GM21717 (cell line): ENCODE measurements around the gene KIF2C.
"Not testable (repeated sequence)": the region's sequence is repeated elsewhere in the genome, so short reads cannot be mapped to it uniquely, and the experiment has no call there.

Experiments used
- ATAC-seq: cut with Tn5 transposase; IDR thresholded peaks from one replicate; pipeline ENCODE4 v1.9.1; 2021; ENCODE audit warnings: mild to moderate bottlenecking, moderate library complexity; ENCODE audit not compliant: unreplicated experiment

Gene KIF2C

GRCh38 chr1:44810101-44810761, 70.6 kb downstream of the KIF2C start:
- ATAC-seq: no peak

- ATAC-seq: not testable (repeated sequence)
Observed at GRCh38 chr1:44810762-44811105, 71.1 kb downstream of the KIF2C start.

- no peak for ATAC-seq
Observed at GRCh38 chr1:44811234-44811633, 71.6 kb downstream of the KIF2C start.

GRCh38 chr1:44812822-44813543, 73.3 kb downstream of the KIF2C start:
- ATAC-seq: no peak

DNA sequence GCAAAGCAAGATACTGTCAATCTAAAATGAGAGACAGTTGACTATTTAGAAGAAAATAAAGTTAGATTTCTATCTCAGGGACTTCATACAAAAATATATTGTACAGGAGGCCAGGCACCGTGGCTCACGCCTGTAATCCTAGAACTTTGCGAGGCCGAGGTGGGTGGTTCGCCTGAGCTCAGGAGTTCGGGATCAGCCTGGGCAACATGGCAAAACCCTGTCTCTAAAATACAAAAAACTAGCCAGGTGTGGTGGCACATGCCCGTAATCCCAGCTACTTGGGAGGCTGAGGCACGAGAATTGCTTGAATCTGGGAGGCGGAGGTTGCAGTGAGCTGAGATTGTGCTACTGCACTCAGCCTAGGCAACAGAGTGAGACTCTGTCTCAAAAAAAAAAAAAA, 76.3 kb downstream of the KIF2C start:
- ATAC-seq: not testable (repeated sequence)

DNA sequence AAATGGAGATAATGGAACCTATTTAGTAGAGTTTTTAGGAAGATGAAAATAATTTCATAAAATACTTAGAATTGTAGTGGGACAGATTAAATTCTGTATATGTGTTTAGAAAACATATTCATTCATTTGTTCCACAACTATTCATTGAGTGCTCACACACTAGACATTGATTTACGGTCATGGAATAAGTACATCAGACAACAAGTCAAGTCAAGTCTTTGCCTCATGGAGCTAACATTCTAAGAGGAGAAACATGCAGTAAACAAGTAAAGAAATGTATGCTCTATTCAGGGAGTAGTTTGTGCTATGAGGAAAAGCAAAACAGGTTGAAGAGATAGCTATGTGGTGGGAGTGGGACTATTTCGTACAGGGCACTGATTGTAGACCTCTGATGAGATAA, 77.7 kb downstream of the KIF2C start:
- ATAC-seq: no peak
